Measurements from ENCODE around the gene CLEC17A. TPM values are rescaled to one million over a fixed set of nuclear protein-coding genes. Genes with fewer than 3 reads are reported as not detected.
A peak's percentile ranks its signal among the peaks of the same experiment; 100 is the strongest.

CLEC17A gene
- total and polyA plus RNA-seq, 11 donors, result 0.10 TPM; not detected in 10

DNA sequence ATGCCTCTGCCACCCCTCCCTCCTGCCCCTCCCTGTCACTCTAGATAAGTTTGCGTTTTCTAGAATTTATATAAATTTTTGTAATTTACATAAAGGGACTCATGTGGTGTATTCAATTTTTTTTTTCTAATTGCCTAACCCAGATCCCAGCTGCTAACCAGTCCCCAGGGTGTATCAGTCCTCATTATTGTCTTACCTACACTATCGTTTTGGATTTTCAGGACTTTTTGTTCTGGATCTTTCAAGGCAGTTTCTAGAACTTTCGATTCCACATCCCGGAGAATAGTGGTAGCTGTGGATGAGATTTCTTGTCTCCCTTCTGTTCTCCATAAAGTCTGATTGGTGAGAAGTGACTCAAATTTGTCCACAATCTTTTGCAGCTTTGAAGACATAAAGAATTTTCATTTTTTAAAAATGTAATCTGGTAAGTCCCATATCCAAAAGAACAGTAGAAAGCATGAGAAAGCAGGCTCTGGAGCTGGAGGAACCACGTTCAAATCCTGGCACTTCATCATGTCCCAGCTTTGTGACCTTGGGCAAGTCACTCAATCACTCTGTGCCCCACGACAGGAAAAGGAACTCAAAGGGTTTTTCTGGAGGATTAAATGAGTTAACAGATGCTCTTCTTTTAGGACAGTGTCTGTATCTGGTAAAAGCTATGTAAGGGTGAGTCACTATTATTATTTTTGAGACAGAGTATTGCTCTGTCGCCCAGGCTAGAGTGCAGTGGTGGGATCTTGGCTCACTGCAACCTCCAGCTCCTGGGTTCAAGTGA lies 72.1 kb downstream of the CLEC17A start:
- H3K4me1 ChIP-seq, result no peaks in the 10 kb centered on the region

DNA sequence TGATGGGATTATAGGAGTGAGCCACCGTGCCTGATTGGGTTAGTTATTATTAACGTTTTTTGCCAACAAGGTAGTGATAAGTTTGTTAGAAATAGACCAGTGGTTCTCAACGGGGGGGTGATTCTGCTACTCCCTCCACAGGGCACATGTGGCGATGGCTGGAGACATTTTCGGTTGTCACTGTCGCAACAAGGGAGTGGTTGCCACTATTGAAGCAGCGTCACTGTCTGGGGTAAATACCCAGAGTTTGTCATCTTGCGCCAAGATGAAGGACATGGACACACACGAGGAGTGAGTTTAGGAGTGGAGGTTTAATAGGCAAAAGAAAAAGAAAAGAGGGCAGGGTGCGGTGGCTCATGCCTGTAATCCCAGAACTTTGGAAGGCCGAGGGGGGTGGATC lies 72.8 kb downstream of the CLEC17A start:
- intact Hi-C loops (cut with DNase I), result no loop called here
- TF ChIP-seq, protein P1, sequence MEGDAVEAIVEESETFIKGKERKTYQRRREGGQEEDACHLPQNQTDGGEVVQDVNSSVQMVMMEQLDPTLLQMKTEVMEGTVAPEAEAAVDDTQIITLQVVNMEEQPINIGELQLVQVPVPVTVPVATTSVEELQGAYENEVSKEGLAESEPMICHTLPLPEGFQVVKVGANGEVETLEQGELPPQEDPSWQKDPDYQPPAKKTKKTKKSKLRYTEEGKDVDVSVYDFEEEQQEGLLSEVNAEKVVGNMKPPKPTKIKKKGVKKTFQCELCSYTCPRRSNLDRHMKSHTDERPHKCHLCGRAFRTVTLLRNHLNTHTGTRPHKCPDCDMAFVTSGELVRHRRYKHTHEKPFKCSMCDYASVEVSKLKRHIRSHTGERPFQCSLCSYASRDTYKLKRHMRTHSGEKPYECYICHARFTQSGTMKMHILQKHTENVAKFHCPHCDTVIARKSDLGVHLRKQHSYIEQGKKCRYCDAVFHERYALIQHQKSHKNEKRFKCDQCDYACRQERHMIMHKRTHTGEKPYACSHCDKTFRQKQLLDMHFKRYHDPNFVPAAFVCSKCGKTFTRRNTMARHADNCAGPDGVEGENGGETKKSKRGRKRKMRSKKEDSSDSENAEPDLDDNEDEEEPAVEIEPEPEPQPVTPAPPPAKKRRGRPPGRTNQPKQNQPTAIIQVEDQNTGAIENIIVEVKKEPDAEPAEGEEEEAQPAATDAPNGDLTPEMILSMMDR (IDR thresholded peaks at IDR 0.05), result no peak
- TF ChIP-seq POLR2A (IDR thresholded peaks at IDR 0.05), result no peak
- DNase-seq, result no peak

More for the DNA sequence above, 72.1 kb downstream of the CLEC17A start:
- TF ChIP-seq, protein P1 (IDR thresholded peaks at IDR 0.05), result no peak
- Histone ChIP-seq H3K27ac (no peak overlapping the region), H3K27me3 (peaks cover 0 to 31% (median 0%) of the 10 kb centered on the region in 9 donors), H3K9me3 (no peaks in the 10 kb centered on the region), H3K4me3 (no peak overlapping the region), H3K36me3 (no peaks in the 10 kb centered on the region)
- intact Hi-C loops (cut with DNase I), result no loop called here
- no peak for ATAC-seq
- no peak for DNase-seq
- WGBS, 4 donors, result 60 to 69% (median 65%) methylated on average over 7 of the region's 7 CpGs

GRCh38 chr19:14659874-14660489 lies 77.1 kb downstream of the CLEC17A start:
- 71 to 74% (median 73%) methylated on average over 6 of the region's 6 CpGs for WGBS, 4 donors
- Histone ChIP-seq H3K27ac (no peak overlapping the region), H3K4me3 (no peak overlapping the region), H3K36me3 (no peaks in the 10 kb centered on the region), H3K4me1 (peaks cover 0 to 8% (median 0%) of the 10 kb centered on the region in 12 donors), H3K9me3 (no peaks in the 10 kb centered on the region), H3K27me3 (peaks cover 0 to 17% (median 0%) of the 10 kb centered on the region in 9 donors)
- intact Hi-C loops (cut with DNase I), result no loop called here
- DNase-seq, result no peak
- no peak for ATAC-seq
- TF ChIP-seq POLR2A (IDR thresholded peaks at IDR 0.05), result no peak
- TF ChIP-seq, protein P1 (IDR thresholded peaks at IDR 0.05), result no peak

More for the DNA sequence above, 72.8 kb downstream of the CLEC17A start:
- no peak overlapping the region for H3K27ac ChIP-seq
- ATAC-seq, result no peak
- no peaks in the 10 kb centered on the region for H3K4me1 ChIP-seq
- no peaks in the 10 kb centered on the region for H3K9me3 ChIP-seq
- H3K27me3 ChIP-seq, result peaks cover 0 to 30% (median 0%) of the 10 kb centered on the region in 9 donors
- no peak overlapping the region for H3K4me3 ChIP-seq
- no peaks in the 10 kb centered on the region for H3K36me3 ChIP-seq
- WGBS, 4 donors, result 70 to 74% (median 71%) methylated on average over 11 of the region's 11 CpGs

DNA sequence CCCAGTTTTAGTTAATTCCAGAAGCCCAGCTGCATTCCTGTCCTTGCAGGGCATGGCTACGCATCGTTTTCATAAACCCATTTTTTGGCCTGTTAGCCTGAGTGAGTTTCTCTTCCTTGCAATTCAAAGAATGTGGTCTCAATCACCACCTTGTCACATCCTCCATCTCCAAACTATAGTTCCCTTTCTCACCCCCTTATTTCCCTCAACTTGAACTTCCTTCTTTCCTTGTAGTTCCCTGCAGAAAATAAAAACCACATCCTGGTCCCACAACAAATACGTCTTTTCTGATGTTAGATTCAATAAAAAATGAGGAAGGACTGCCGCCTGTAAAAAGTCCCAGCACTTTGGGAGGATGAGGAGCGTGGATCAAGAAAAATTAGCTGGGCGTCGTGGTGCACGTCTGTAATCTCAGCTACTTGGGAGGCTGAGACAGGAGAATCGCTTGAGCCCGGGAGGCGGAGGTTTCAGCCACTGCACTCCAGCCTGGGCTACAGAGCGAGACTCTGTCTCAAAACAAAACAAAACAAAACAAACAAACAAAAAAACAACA lies 78.6 kb downstream of the CLEC17A start:
- TF ChIP-seq, protein P1 (IDR thresholded peaks at IDR 0.05), result no peak
- TF ChIP-seq POLR2A (IDR thresholded peaks at IDR 0.05), result no peak
- peaks cover 0 to 8% (median 0%) of the 10 kb centered on the region in 9 donors for H3K27me3 ChIP-seq
- peaks cover 0 to 8% (median 0%) of the 10 kb centered on the region in 12 donors for H3K4me1 ChIP-seq
- intact Hi-C loops (cut with DNase I), result no loop called here
- DNase-seq (no peak), ATAC-seq (peak in 1 of 4 donors; percentile 69)
- H3K9me3 ChIP-seq, result no peaks in the 10 kb centered on the region
- H3K4me3 ChIP-seq, result no peak overlapping the region
- H3K27ac ChIP-seq, result peak overlapping the region in 1 of 12 donors; percentile 74
- 75 to 78% (median 76%) methylated on average over 12 of the region's 12 CpGs for WGBS, 4 donors
- no peaks in the 10 kb centered on the region for H3K36me3 ChIP-seq

All from heart left ventricle (tissue), 16 donors.